GM21390 (cell line): ENCODE measurements around the gene ZEB2.

Source experiments
- ATAC-seq: cut with Tn5 transposase; IDR thresholded peaks from one replicate; pipeline ENCODE4 v1.9.1; 2021; ENCODE audit not compliant: unreplicated experiment

ZEB2 gene

DNA sequence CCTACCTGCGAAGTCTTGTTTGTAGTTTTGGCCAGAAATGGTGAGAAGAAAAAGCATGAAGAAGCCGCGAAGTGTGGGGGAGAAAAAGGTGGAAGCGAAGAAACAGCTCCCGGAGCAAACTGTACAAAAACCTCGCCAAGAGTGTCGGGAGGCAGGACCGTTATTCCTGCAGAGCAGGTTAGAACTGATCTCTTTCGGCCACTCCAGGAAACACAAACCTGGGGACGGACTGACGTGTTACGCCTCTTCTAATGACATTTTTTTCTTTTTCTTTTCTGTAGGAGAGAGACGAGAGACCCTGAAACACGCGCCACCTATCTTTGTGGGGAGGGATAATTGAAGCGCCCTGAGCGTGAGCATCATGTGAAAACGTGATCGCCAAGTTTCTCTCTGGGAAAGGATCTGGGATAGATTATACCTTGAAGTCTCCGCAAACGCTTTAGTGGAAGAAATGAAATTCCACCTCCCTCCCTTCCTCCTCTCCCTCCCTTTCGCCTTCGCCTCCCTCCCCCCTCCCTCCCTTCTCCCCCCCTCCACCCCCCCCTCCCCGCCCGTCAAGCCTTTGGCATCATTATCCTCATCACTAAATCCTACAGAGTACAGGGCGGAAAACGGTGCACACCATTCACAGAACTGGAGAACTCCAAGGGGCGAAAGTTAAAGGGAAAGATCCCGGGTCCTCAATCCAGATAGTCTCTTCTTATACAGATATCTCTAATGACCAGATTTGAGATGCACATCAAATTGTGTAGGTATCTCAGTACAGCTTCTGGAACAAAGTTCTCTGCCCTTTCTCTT lies at the start of gene ZEB2:
ZEB2 (minus strand) TSS at position 186 of the 798 bp plus-strand sequence. CDS start 2,769 bp downstream, outside the sequence.
- no peak for ATAC-seq

DNA sequence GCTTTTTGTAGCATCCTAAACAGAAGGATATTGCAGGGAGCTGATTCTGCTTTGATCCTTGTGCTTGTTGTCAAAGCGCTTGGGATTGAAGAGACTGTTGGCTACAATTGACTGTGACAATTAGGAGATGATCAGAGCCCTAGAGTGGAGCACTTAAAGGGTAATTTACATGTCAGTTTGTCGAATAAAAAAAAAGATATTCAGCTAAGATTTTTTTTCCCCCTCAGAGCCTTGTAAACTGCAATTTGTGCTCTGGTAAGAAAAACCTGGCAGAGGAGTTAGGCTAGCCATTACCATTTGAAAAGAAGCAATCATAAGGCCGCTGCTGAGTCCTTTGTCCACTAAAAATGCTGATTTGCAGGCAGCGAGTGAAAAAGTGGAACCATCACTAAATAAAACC lies 47.8 kb upstream of the ZEB2 start:
- ATAC-seq: no peak

DNA sequence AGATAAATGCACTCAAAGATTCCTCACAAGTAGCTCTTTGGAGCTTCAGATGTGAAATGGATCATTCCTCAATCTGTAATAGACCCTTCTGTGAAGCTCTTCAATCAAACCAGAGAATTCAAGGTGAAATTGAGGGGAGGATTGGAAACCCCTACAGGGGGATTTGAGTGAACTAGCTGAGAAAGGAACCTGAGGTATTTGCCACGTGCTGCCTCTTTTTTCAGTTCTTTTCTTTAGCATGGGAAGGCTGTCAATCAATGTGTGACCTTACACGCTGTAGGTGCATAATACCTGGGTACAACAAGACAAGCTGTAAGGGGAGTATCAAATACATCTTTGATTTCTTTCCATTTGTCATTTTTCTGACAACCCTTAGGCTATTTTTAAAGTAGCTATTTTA lies 46.5 kb upstream of the ZEB2 start:
- ATAC-seq: no peak

DNA sequence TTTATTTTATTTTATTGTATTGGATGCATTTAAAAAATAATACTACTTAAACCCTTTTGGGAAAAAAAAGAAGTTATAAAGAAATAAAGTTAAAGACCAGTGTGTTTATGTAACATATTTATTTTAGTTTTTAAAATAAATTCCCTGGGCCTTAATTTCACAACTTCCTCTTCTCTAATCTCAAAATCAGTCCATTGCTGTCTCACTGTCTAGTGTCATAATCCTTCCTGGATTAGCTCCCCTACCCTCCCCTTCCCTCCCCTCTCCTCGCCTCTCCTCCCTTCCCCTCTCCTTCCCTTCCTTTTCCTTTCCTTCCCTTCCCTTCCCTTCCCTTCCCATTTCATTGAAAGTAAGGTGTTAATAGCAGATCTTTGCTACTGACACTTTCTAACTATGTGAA lies 40.3 kb upstream of the ZEB2 start:
- ATAC-seq: no peak

DNA sequence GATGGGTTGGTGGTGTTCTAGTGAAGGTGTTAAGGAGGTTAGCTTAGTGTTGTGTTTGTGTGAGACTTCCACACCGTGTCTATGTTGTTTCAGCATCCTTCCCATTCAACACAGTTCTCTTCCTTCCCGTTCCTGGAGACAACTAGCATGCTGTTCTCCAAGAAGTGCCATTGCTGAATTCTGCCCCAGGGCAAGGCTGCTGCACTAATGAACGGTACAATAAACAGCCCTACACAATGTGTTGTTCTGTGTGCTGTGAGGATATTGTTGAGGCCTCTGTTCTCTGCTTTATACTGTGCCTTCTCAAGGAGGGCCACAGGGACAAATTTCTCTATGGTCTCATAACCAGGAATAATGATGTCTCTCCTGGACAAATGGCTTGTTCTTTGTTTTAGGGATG lies 39.8 kb upstream of the ZEB2 start:
- ATAC-seq: no peak

DNA sequence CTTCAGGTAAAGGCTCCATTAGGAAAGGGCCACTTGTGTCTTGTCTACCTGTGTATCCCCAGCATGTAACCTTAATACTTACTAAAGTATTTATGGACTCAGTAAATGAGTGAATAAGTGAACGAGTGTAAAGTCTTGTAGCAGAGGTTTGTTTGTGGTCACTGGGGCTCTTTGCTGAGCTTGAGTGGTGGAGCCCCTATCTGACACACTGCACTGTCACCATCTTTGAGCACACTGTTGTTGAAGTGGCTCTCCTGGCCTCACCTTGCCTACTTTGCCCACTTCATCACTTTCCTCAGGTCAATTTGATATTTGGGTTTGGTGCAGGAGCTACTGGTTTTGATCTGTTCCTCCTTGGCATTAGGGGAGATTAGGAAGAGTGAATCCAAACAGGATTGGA lies 39.3 kb upstream of the ZEB2 start:
- ATAC-seq: no peak

DNA sequence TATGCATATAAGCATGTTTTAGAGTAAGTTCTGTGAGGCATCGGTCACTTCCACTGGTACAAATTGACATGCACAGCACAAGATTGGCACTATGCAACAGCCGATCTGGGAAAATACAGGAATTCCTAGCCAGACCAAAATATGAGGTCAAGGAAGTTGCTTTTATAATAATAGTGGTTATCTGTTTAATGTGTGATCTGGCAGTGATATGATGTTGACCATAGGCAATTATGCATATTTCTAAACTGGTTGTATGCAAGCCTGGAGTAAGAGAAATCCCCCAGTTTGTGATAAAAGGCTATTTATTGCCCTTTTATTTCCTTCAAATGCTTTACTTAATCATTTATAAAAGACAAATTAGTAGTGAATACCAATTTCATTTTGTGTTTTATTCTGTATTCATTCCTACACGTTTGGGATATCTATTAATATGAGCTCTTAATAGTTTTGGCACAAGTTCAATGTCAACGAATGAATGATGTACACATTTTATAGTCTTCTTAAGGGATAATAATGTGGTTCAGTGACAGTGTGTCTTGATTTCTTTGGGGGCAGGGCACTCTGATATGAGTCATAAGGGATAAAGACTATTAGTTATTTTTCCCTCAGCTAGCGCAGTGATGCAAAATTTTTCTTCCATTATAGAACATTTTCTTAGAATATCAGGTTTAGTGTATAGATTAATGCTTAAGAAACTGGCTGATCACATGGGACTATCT lies 34.7 kb upstream of the ZEB2 start:
- no peak for ATAC-seq

DNA sequence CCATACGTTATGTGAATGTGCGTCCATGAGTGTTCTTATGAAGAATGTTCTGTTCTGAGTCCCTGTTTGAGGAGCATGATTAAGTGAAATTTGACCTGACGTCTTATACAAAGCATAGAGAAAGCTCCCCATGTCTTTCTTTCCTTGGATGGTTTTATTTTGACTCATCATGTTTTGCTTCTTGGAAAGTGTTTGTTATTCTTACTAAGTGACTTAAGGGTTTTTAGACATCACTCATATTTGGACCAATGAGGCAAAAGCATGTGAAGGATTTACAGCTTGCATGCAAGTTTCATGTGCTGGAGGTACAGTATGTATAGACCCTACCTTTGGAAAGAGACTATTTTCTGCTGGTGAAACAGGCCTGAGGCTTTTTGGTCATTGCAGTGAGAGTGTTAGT lies 33.5 kb upstream of the ZEB2 start:
- no peak for ATAC-seq

DNA sequence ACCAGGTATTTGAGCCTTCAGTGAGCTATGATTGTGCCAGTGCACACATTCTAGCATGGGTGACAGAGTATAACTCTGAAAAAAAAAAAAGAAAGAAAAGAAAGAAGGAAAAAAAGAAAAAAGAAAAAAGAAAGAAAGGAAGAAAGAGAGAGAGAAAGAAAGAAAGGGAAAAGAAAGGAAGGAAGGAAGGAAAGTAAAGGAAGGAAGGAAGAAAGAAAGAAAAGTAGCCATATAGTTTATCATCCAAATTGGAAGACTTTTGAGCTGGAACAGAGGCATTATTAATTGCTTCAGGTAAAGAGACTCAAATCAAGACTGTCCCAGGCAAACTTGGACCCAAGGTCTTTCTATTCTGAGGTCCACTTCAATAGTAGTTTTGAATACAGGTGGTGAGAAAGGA lies 32.9 kb upstream of the ZEB2 start:
- no peak for ATAC-seq

DNA sequence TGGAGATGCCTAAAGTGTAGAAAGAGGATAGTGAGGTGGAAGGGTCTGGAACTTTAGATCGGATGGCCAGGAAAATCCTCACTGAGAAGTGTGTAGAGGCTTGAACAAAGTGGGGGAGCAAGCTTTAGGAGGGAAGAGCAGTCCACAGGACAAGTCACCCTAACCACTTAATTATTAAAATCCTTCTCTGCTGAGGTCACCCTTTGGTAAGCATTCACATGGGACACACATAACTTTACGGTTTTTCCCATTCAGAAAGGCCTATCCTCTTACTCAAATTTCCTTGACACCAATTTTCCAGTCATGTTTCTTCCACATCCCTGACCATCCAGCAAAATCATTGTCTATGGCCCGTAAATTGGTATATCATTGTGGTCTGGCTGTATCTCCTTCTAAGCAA lies 31.0 kb upstream of the ZEB2 start:
- no peak for ATAC-seq

DNA sequence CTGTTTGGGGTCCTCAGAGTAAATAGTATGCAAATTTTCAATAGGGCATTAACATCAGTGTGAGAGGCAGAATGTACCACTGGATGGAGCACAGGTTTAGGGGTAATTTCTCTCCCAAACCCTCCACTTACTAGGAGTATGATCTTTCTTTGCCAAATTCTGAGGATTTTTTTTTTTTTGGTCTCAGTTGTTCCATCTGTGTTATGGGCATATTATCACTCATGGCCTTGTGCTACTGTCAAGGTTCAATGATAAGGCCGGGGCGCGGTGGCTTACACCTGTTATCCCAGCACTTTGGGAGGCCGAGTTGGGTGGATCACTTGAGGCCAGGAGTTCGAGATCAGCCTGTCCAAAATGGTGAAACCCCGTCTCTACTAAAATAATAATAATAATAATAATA lies 30.2 kb upstream of the ZEB2 start:
- ATAC-seq: no peak

DNA sequence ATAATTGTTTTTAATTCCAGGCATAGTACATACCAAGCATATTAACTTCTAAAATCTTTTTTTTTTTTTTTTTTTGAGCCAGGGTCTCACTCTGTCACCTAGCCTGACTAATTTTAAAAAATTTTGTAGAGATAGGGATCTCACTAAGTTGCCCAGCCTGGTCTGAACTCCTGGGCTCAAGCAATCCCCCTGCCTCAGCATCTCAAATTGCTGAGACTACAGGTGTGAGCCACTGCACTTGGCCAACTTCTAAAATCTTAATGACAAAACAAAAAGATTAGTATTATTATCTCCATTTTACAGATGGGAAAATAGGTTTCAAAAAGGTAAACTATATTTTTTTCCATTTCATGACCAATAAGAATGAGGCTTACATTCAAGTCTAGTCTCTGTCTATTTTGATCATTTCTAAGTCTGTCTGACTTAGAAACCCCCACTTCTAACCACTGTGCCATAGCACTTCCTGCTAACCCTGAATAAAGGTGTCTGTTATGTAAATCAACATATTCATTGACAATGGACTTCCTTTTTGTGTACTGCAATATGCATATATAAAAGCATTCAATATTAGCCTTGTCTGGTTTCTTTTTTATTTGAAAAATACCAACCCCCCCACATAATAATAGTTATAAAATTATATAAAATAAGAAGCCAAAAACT lies 28.7 kb upstream of the ZEB2 start:
- peak; percentile 66 for ATAC-seq

DNA sequence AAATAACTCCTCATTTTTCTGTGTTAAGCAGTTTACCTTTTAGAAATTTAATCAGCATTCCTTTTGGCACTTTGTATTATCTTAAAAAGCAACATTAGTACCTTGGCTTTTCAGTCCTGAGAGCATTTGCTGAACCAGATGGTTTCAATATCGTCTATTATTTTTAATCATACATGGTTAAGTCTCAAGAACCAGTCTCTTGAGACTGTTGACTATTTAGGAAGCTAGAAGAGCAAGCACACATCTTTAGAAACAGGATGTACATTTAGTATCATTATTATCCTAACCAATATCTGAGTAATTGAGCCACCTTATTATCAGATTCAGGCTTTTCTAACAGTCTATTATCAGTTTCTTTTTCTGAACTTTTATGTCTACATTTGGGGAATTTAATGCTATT lies 28.2 kb upstream of the ZEB2 start:
- no peak for ATAC-seq

DNA sequence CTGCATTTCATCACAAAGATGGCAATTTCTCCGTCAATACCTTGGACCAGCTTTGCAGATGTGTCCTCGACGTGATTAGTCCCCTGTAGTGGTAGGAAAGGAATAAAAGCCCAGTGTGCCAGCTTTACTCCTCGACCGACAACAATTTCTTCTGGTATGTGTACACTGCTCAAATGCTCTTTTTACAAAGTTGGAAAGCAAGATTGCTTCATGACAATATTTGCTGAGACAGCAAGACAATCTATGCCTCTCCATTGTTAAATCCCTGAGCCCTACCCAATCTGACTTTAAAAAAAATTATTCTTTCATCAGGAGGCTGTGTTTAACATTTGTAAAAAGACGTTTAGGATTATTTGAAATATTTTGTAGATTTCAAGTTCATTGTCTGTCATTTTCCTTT lies 27.6 kb upstream of the ZEB2 start:
- ATAC-seq: no peak

DNA sequence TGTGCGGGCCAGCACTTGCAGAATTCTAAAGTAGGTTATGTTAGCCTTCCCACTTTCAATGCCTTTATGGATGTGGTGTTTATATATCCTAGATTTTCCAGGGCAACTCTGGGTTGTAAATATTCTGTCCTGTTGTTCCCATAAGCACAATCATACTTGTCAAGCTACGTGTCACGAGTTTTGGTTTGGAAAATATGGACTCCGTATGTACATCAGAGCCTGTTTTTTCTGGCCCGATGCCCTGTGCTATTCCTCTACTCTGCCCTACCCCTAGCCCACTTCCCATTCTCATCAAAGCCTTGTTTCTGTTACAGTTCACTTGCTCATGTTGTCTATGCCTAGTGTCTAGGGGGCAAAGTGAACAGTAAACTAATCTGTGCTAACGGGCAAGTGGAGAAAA lies 27.0 kb upstream of the ZEB2 start:
- ATAC-seq: no peak

DNA sequence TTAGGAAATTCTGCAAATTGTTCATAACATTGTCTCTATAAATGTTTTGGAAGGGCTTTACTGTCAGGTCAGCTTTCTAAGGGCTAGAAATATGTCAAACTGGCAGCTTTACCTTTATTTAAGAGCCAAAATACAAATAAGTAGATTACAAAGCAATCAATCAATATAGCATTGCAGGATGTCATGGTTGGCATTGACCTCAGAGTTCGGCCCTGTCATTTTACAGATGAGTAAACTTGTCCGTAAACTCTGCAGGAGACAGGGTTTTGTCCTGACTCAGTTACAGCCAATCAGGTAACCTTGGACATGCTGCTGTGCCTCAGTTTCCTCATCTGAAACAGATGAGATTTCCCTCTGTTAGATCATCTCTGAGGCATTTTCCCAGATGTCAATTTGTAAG lies 25.9 kb upstream of the ZEB2 start:
- ATAC-seq: no peak

DNA sequence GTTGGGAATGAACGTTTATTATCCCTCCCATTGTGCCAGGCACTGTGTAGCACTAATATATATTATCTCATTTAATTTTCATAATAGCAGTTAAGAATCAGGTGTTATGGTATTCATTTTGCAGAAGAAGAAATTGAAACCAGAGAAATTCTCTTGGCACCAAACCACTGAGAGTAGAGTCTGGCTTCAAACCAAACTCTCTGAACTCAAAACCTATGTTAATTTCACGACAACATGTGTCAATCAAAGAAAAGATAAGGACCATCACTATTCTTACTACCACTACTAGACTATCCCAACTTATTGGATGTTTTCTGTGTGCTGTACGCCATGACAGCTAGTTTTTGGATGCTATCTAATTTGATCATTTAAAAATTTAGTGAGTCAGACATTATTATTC lies 24.1 kb upstream of the ZEB2 start:
- no peak for ATAC-seq

DNA sequence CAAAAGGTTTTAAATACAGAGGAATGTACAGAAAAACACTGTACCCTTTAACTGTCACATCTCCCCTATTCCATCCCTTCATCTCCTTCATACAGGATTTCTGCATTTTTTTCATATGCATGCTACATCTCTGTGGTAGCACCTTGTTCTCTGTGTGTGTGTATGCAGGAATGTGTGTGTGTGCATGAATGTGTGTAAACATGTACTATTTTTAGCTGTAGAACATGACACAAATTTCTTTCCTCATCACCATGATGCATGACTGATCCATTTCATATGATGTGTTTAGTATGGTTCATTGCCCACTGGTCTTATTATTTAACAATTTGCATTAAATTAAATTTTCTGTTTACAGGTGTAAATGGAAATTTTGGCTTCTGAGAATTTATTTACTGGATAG lies 21.5 kb upstream of the ZEB2 start:
- no peak for ATAC-seq

DNA sequence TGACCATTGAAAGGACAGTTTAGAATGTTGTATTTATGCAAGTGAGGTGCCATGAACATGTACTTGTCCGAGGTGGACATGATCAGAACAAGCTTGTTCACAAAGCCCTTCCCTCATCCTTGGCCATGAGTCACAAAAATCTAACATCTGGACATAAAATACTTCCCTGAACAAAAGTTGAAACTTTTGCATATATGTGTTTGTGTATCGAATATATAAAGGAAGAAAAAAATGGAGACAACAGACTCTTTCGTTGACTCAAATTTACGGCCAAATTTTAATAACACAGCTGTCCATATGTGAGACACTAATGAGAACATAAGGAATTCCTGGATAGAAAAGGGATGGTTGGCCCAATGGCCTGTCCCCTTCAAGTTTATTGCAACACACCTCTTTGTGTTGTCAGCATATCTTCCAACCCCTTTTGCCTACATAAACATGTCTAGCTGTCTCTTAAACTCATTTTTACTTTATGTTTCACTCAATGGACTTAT lies 19.4 kb upstream of the ZEB2 start:
- no peak for ATAC-seq

DNA sequence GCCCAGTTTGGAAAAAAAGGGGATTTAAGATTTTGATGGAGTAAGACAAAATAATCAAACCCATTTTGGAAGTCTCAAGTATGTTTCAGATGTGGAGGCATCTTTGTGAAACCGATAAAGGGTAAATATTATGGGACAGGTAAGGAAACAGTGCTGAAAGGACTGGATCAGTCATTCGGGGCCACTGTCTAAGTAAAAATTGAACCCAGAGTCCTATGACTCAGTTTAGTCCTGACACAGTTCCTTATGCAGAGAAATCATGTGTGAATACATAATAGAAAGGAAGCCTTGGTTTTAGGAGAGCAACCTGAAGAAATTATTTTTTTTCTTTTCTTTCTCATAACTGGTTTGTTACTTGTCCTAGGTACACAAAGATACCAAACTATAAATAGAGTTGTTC lies 15.4 kb upstream of the ZEB2 start:
- no peak for ATAC-seq

DNA sequence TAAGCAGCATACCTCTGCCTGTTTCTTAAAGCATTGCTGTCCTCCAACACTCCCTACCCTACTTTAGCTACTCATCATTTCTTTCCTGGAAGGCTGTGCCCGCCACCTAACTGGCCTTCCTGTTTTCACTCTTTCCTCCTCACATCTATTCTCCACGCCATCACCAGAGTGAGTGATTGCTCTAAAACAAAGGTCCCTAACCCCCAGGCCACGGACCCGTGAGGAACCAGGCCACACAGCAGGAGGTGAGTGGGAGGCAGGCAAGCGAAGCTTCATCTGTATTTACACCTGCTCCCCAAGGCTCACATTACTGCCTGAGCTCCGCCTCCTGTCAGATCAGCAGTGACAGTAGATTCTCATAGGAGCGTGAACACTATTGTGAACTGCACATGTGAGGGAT lies 13.3 kb upstream of the ZEB2 start:
- no peak for ATAC-seq

DNA sequence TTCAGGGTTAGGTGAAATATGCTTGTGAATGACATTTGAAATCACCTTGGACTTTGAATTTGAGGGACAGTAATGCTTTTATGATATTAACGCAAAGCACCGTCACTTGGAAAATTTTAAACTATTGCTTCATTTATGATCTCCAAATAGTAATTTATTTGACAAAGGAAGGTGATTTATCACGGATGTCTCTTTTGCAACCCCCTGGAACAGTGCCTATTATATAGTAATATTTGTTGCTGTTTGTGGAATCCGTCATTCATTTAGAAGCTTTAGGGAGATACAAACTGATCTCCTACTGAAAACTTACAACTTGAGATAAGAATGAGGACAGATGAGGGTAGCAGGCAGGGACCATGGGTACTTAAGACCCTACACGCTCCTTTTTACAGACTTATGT lies 10.7 kb upstream of the ZEB2 start:
- no peak for ATAC-seq
